GM12872 (cell line): ENCODE results near the gene RBCK1.

Experiments used
- CTCF ChIP-seq: IDR thresholded peaks from 3 replicates; pipeline ENCODE4 v1.5.1; 2011; ENCODE audit warnings: low read depth, mild to moderate bottlenecking, low read length, moderate library complexity; ENCODE audit not compliant: insufficient read depth

The RBCK1 gene

GRCh38 chr20:388034-388994, 19.8 kb upstream of the RBCK1 start:
- TF ChIP-seq CTCF, result no peak

GRCh38 chr20:389220-389619, 18.9 kb upstream of the RBCK1 start:
- TF ChIP-seq CTCF, result no peak

DNA sequence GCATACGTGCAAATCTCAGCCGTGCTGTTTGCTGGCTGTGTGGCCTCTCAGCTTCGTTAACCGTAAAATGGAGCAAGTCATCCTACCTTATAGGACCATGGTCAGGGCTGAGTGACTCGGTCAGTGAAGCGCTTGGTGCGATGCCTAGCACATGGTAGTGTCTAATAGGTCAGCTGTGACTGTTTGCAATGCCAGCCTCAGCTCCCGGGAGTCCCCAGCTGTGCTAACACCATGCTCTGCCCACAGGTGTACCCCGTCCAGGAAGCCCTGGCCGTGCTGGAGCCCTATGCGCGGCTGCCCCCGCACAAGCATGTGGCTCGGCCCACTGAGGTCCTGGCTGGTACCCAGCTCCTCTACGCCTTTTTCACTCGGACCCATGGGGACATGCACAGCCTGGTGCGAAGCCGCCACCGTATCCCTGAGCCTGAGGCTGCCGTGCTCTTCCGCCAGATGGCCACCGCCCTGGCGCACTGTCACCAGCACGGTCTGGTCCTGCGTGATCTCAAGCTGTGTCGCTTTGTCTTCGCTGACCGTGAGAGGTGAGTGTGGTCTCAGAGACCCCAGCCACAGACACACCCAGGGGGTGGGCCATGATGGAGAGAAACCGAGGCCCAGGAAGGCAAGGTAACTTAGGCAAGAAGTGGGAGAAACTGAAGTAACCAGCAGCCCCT, 16.9 kb upstream of the RBCK1 start:
- no peak for TF ChIP-seq CTCF

- no peak for TF ChIP-seq CTCF
Observed at GRCh38 chr20:396252-396618, 11.9 kb upstream of the RBCK1 start.

- TF ChIP-seq CTCF, result no peak
Observed at GRCh38 chr20:396619-397431, 11.3 kb upstream of the RBCK1 start.

- TF ChIP-seq CTCF, result no peak
Observed at GRCh38 chr20:397432-398237, 10.5 kb upstream of the RBCK1 start.
